Measurements from ENCODE around the gene GRIK1.

GRIK1 gene

DNA sequence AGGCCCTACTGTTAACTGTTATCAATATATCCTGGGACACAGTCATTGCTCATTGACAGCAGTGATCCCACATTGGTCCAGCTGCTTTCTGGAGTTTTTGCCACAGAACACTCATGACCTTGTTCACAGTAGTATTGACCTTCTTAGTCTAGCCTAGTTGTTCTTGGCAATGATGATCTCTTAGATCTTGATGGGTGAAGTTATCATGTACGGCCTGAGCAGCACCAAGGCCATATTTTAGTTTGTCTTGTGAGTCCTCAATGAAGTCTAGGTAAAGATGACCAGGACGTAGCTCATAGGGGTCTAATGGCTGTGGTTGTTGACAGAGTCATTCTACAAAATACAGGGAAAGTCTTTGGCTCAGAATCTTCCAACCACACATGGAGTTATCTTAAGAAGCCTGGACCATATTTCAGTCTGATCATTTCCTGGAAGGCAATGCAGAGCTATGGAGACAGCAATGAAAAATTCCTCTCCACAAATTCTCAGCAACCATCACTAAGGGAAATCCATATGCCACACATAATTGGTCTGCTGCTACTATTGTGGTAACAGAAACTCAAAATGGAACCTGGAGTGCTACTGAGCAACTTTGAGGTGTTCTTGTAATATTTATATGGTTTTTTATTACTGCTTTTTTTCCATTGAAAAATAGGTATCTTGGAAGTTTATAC lies 279.6 kb downstream of the GRIK1 start:
- no peak for DNase-seq

DNA sequence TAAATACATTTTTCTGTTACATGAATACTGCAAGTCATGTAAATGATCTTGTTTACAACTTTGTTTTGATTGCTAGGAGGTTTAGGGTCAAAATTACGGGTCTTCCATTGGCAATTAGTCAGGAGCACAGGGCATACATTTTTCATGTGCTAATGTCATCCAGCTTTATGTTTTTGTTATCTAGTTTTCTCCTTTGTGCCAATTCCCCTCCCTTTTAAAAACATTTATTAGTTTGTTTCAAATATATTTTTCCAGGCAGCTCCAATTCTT lies 280.9 kb downstream of the GRIK1 start:
- DNase-seq, result no peak

DNA sequence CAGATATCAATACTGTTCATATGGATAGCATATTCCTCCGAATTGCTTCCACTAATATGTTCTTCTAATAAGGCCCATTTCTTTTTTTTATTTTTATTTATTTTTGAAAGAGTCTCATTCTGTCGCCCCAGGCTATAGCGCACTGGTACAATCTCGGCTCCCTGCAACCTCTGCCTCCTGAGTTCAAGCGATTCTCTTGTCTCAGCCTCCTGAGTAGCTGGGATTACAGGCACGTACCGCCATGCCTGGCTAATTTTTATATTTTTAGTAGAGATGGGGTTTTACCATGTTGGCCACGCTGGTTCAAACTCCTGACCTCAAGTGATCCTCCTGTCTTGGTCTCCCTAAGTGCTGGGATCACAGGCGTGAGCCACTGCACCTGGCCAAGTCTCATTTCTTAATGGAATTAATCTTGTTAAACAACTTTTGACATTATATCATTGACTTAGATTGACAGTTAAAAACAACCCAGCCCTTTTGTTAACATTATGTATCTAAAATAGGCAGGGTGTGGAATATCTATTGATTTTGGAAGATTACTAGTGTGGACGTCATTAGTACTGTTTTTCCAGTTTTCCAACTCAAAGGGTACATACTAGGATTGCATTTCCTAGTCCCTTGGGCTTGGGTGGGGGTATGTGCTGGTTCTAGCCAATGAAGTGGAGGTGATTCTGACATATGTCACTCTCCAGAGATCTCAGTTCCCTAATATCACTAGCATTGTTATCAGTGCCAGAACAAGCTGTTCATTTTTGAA lies 281.4 kb downstream of the GRIK1 start:
- DNase-seq, result no peak

DNA sequence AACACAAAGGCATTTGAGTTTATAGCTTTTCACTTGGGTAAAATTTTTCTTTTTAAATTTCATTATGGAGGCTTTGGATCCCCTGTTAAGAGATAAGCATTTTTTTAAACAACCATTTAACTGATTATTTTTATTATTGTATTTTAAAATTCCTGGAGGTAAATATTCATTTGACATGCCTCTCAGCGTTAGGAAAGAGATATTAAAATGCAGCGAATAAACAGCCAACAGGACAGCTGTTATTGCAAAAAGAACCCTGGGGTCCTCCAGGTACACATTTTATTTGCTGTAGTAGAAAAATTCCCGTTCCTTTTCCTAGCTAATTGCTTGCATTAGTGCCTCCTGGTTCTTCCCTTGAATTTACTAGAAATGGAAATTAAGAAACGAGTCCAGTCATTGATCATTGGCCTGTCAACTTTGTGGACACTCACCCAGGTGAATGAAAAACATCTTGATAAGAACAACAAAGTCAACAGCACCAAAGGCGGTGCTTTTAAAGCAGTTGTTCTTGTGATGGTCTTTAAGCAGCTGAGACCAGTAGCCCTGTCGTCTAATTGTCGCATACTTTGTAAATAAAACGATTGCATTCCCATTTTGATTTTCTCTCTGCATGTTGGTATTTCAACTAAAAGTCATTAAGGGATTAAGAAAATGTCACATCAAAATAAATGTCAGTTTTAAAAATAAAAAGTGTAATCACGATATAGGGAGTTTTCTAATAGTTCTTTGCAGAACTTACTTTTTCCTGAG lies 282.4 kb downstream of the GRIK1 start:
- DNase-seq, result no peak

DNA sequence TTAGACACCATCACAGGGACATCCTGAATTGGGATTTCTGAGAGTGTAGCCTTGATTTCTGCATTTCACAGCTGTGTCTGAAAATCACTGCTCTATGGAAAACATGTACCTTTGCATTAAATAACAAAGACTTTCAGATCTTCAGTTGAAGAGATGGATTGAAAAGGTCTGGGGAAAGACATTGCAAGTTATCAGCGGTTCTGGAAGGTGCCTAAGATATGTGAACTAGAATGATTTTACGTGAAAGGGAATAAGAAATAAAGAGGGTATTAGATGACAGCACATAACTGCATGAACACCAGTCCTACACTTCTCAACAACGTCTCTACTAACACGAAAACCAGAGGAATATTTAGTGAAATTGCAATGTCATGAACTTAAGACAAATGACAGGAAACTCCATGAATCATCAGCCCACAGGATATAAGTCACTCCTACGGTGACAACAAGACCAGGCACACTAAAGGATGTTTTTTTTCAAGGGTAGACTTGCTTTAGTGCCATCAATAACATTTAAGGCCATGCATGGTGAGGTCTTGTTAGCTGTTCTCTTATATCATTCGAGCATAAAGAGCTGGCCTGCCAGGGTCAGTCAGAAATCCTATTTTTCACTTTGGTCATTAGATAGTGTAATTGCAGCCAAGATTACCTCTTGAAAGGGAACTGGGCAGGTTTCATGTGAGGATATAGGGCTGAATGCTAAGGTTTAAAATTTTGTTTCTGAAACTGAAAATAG lies 283.1 kb downstream of the GRIK1 start:
- no peak for DNase-seq

DNA sequence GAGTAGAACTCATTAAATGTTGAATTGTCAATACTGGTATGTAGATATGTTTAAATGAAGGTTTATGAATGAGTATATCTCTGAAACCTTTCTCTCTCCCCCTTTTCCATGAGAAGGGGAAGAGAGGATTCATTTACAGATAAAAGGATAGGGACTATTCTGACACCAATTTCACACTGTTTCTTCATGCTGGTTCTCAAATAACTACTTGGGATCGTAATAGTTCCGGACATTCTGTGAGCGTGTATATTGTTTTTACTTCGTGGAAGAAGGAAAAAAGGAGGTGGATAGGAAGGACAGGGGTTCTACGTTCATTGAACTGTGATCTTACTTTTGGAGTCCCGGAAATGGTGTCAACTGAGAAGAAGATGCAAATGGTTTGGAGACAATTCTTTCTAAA lies 284.2 kb downstream of the GRIK1 start:
- DNase-seq, result no peak

DNA sequence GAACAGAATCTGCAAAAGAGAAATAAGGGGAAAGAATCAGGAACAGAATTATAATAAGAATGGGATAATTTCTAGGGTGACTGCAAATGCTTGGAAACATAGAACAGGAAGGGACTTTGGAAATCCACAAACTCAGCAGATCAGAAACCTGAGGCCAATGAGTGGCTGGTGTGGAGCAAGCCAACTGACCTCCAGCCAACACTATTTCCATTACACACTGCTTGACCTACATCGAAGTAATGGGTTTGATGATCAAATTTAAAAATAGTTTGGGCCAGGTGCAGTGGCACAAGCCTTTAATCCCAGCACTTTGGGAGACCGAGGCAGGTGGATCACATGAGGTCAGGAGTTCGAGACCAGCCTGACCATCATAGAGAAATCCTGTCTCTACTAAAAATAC lies 284.9 kb downstream of the GRIK1 start:
- no peak for DNase-seq

DNA sequence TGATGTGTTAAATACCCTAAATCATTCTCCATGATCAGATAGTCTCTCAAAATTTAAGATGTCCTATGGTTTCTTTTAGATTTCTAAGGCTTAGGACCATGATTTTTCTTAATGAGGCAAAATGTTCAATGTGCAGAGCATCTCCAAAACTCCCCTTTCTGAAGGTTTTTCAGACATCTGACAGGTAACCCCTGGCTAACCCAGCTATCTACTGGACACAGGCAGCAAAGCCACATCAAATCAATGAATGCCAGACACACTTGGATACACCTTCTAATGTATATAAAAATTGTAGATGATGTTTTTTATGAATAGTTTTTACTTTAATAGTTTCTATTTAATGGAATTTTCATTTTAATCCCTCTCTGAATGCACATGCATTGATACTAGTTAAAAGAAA lies 285.6 kb downstream of the GRIK1 start:
- no peak for DNase-seq

DNA sequence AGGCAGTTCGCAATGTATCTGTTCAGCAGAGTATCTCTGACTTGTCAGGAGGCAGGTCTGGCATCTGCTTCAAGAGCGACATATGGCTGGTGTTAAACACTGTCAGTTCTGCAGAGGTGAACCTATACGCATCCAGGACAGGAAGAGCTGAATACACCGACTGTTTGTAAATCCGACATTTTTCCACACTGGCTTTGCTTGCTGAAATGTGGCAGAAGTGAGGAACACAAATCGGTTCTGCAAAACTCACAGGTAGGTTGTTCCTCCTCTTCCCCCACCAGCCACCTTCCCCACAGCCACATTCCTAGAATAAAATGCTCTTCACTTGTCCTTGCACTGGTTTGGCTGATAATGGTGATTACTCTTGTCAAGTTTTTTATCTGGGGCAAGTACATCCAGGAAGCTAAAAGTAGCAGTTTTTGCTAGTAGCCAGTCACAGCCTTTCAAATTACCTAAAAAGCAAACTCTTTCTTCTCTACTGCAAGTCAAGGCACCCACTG lies 289.2 kb downstream of the GRIK1 start:
- no peak for DNase-seq

DNA sequence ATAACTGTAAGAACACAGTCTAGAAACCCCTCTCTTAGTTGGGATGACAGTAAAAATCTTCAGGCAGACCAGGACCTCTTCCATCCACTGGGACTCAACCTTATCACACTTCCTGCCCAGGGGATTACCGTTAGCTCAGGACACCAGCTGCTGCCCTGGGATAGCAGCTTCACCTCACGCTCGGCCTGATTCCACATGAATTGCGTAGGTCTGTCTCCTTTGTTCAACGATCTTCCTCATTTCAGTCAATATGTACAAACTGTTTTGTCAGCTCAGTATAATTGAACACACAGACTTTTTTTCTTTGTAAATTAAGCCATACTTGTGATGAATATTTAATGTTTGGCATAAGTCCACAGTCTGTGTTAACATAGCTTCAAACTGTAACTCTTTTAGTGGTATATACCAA lies 290.4 kb downstream of the GRIK1 start:
- DNase-seq, result no peak

DNA sequence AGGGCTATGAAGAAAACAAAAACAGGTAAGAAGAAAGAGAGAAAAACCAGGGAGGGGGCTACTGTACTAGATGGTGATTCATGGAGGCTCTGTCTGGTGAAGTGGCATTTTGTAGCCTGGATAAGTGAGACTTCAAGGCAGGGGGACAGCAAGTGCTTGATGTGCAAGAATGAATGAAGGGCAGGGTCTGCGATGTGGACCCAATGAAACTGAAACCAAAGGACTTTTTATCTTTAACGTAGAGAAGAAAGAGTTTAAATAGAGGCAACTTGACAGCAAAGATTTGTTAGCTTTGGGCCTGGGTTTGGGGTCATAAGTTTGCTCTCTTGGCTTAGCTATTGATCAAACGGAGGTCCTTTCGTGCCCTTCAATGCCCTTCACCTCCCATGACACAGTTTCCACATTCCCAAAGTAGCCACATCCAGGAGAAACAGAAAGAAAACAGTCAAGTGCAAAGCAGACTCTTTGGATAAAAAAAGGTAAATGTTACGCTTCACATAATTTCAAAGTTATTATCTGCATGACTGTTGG lies 291.0 kb downstream of the GRIK1 start:
- no peak for DNase-seq

DNA sequence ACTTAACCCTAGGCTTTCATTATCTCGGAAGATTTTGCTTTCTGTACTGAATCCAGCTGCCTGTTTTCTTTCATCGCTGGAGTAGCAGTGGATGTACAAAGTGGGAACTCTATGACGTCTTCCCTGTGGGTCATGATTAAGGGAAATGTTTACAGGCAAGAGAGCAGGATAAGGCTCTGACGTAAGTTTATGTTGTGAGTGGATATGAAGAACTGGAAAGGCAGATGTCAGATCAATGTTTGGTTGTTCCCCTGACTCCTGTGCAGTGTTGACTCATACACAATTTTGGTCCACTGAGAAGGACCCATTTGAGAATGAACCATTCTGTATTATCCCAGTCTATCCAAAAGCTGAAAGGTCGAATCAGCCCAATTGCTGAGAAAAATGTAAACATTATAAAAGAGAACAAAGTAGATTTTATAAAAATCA lies 292.4 kb downstream of the GRIK1 start:
- DNase-seq, result no peak

DNA sequence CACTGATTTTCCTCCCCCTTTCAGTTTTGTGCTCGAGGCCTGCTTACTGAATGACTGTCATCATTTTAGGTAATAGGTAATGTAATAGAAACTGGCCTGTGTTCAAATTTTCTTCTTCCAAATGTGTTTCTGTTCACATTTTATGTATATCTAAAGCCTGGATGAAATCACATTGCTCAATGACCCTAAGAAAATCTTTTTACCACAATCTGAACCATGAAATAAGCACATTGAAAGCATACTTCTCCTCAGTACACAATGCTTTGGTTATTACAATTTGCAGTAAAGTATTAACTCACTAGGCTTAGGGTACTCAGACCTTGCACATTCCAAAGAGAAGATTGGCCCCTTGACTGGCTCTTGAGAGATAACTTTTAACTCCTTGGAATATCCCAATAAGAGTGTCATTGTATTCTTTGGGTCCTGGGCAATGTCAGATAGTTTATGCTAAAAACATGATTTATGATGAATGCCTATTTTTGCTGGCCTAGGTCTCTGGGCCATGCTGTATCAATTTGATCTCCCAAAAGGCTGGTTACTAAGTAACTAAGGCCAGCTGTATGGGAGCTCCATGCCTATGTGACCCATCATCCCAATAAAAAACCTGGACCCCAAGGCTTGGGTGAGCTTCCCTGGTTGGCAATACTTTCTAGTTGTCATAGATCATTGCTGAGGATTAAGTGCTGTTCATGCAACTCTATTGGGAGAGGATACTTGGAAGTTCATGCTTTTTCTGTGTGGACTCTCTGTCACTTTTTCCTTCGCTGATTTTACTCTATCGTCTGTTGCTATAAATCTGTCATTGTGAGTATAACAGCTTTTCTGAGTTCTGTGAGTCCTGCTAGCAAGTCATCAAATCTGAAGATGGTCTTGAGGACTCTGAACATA lies 293.9 kb downstream of the GRIK1 start:
- no peak for DNase-seq

DNA sequence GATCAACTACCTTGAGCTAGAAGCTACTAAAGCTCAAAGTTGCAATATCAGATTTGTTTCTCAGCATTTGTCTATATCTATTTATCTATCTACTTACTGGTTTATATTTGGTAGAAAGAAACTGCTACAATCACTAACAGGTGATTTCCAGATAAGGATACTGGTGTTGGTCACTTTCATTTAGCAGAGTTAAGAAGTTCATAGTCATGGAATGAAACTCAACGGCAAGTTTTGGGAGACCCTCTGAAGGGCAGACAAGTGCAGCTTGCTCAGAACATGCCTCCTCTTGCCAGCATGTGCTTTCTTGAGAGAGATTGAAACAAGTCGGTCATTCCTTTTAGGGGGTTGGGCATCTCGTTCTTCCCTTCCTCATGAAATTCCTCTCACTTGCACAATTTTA lies 296.5 kb downstream of the GRIK1 start:
- DNase-seq, result no peak

DNA sequence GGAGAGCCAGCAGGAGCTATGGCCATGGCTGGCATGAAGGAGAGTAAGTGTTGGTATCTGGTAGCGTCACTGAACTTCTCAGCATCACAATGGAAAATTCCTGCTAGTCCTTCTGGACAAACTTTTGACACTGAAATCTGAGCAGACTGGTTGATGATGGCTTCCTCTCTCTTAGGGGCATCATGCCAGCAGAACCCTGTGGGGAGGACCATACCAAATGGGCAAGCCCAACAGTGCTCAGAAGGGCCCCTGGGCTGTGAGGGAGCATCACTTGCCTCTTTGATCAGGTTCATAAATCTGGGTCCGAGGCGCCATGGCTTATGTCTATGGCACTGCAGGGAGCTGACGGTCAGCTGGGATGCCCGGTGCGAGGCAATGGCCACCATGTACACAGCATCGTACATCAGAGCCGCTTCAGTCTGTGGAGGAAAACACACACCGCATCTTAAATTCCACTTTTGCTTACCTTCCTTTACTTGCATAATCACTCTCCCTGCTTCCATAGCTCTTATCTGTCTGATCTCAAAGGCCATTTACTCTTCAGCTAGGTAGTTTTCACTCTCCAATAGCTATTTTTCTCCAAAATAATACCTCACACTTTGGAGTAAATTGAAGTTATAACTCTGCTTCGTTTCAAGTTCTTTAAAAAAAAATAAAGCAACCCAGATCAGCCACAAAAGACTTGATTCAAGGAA lies 297.1 kb downstream of the GRIK1 start:
- DNase-seq, result no peak

DNA sequence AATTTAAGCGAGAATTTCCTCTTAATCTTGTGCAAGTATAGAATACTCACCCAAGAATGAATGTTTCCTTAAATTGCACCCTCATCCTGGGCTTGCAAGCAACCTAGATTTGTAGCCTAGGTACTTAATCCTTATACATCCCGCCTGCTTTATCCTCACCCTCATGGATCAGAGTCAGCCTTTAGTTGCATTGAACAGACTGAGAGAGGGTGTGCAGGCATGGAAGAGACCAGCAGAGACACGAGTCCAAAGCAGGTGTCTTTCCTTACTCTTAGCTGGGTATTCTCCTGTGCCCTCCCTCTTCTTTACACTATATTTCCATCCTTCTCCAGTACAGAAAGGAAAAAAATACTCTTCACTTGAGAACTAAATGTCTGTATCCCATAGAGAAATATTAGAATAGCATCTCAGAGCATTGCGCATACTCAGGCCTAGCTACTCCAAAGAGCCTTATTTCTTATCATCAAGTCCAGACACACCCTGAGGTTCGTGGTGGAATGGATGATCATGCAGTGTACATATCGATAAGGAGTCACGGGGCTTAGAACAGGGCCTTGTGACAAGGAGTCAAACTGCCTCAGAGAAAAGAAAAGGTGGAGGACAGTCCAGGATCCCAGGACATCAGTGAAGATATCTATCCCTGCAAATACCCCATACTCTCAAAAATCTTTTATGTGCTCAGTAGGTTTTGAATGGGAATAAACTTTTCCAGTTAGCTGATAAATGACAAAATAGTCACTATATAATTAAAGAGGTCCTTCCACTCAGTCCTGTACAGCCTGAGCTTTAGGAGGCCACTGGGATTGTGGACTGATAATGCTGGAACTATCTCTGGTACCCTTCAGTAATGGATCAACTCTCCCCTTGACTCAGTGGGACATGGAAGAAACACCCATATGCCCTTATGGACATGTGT lies 297.9 kb downstream of the GRIK1 start:
- no peak for DNase-seq

DNA sequence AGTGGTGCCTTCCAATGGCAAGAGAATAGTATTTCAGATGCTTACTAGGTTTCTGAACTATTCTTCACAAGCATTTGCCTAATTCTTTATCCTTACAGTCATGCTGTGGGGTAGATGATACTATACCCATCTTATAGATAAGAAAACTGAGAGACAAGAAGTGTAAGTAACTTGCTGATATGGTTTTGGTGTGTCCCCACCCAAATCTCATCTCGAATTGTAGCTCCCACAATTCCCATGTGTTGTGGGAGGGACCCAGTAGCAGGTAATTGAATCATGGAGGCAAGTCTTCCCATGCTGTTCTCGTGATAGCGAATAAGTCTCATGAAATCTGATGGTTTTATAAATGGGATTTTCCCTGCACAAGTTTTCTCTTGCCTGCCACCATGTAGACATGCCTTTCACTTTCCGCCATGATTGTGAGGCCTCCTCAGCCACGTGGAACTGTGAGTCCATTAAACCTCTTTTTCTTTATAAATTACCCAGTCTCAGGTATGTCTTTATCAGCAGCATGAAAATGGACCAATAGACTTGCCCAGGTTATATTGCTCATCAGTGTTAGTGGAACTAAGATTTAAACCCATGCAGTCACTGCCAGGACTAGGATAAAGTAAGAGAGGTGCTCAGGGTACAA lies 298.7 kb downstream of the GRIK1 start:
- no peak for DNase-seq

DNA sequence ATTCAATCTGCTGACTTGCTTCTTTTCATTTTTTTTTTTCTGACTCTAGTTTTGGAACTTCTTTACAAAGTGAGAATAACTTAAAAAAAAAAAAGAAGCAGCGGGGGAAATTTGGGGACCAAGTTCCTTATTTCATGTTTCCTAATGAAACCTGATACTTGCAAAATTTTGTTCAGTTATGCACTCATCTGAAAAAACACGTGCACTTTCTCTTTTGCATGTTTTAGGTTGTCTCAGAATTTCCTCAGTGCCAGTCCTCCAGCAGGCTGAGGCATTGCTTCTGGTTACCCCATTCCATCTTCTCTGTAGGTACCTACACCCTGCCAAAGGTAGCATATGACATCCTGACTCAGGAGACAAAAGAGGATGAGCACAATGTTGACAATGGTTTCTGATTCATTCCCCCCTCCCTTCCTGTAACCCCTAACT lies 299.7 kb downstream of the GRIK1 start:
- DNase-seq, result no peak

DNA sequence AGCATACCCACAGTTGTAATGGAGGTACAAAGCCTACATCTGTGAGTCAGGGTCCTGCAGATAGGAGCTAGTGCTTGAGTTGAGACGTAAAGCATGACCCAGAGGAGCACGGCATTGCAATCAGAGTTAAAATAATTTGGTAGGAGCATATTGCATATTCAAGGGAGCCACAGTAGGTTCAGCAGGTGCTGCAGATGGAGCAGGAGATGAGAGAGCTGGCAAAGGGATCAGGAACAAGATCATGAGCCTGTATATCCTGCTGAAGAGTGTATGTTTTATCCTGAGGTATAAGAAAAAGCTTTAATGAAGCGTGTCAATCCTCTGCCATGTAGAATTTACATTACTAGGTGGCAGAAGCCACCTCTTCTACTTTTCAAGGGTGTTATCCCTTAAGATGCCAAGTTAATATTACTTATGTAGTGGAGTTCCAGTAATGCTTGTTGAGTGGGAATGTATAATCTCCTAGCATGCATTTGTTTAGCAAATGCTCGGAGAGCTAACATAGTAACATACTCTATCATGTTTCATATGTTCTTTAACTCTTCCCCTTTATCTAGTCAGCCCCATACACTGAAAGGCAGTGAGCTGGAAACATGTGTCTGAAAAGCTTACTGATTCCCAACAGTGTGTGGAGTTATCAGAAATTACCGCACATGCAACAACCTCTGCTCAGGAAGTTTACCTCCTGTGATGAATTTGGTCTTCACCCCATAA lies 300.3 kb downstream of the GRIK1 start:
- no peak for DNase-seq

Measured in activated T-cell treated with anti-CD3 and anti-CD28 coated beads, Interleukin-2, amount 50 U/mL, for 1 hour (primary cell).